DOHH2 (cell line): ENCODE measurements around the gene PRPF39.
"Not testable (repeated sequence)": the region's sequence is repeated elsewhere in the genome, so short reads cannot be mapped to it uniquely, and the experiment has no call there.

Experiments
- H3F3A ChIP-seq: fragments of 200-600 bp; sonication (generic), shearing (Covaris generic); 2 replicates; pipeline ENCODE4 v1.6.0; 2016; ENCODE audit warnings: antibody characterized with exemption, mild to moderate bottlenecking; ENCODE audit not compliant: control insufficient read depth, insufficient read depth
- H3K27ac ChIP-seq: fragments of 200-600 bp; sonication (generic); 2 replicates; pipeline ENCODE4 v1.5.1; 2014; ENCODE audit warnings: low read depth, mild to moderate bottlenecking, low read length, moderate library complexity
- H3K27me3 ChIP-seq: fragments of 200-600 bp; sonication (generic); 2 replicates; pipeline ENCODE4 v1.6.1; 2014; ENCODE audit warnings: mild to moderate bottlenecking, low read length, mixed read lengths; ENCODE audit not compliant: control insufficient read depth
- H3K36me3 ChIP-seq: fragments of 200-600 bp; sonication (generic); 2 replicates; pipeline ENCODE4 v1.6.1; 2014; ENCODE audit warnings: mild to moderate bottlenecking, low read length, moderate library complexity, mixed read lengths; ENCODE audit not compliant: control insufficient read depth
- H3K4me1 ChIP-seq: fragments of 200-600 bp; sonication (generic); 2 replicates; pipeline ENCODE4 v1.6.1; 2014; ENCODE audit warnings: mild to moderate bottlenecking, low read length, mixed read lengths; ENCODE audit not compliant: control insufficient read depth
- H3K4me2 ChIP-seq: fragments of 200-600 bp; sonication (generic); 2 replicates; pipeline ENCODE4 v1.6.0; 2014; ENCODE audit warnings: mild to moderate bottlenecking, low read length, moderate library complexity
- H3K4me3 ChIP-seq: fragments of 200-600 bp; sonication (generic); 2 replicates; pipeline ENCODE4 v1.5.1; 2014; ENCODE audit warnings: mild to moderate bottlenecking, low read length, mixed read lengths
- H3K79me2 ChIP-seq: fragments of 200-600 bp; sonication (generic); 2 replicates; pipeline ENCODE4 v1.6.1; 2014; ENCODE audit warnings: mild to moderate bottlenecking, low read length, mixed read lengths; ENCODE audit not compliant: control insufficient read depth
- H3K9me2 ChIP-seq: fragments of 200-600 bp; sonication (generic); replicated peaks from 2 replicates; pipeline ENCODE4 v1.6.1; 2014; ENCODE audit warnings: mild to moderate bottlenecking, low read length, mixed read lengths; ENCODE audit not compliant: control insufficient read depth
- H3K9me3 ChIP-seq: fragments of 200-600 bp; sonication (generic); 2 replicates; pipeline ENCODE4 v1.6.1; 2014; ENCODE audit warnings: antibody characterized with exemption, low read length, mixed read lengths; ENCODE audit not compliant: control insufficient read depth, insufficient read depth
- H4K20me1 ChIP-seq: fragments of 200-600 bp; sonication (generic); 2 replicates; pipeline ENCODE4 v1.6.0; 2014; ENCODE audit warnings: low read depth, mild to moderate bottlenecking, antibody characterized with exemption, low read length, moderate library complexity; ENCODE audit not compliant: control insufficient read depth, insufficient read depth
- EZH2phosphoT487 ChIP-seq: fragments of 200-600 bp; sonication (generic); IDR thresholded peaks from 2 replicates; pipeline ENCODE4 v1.6.1; 2017; ENCODE audit warnings: borderline replicate concordance, mild to moderate bottlenecking, antibody characterized with exemption, low read length, moderate library complexity, mixed read lengths
- TF ChIP-seq, protein P1 (sequence below): fragments of 200-600 bp; sonication (generic); IDR thresholded peaks from one replicate; pipeline ENCODE4 v1.5.1; 2014; ENCODE audit warnings: antibody characterized with exemption, mild to moderate bottlenecking, low read depth, low read length; ENCODE audit not compliant: poor library complexity, severe bottlenecking

The PRPF39 gene

DNA sequence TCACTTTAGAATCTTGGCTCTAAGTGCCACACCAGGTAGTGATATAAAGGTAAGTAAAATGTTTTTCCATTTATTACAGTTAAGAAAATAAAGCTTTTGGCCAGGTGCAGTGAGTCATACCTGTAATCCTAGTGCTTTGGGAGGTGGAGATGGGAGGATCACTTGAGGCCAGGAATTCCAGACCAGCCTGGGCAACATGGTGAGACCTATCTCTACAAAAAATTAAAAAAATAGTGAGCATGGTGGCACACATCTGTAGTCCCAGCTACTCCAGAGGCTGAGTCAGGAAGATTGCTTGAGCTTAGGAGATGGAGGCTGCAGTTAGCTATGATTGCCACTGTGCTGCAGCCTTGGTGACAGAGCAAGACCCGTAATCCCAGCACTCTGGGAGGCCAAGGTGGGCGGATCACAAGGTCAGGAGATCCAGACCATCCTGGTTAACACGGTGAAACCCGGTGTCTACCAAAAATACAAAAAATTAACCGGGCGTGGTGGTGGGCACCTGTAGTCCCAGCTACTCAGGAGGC lies 56.8 kb downstream of the PRPF39 start:
- TF ChIP-seq EZH2phosphoT487, result no peak
- TF ChIP-seq, protein P1, sequence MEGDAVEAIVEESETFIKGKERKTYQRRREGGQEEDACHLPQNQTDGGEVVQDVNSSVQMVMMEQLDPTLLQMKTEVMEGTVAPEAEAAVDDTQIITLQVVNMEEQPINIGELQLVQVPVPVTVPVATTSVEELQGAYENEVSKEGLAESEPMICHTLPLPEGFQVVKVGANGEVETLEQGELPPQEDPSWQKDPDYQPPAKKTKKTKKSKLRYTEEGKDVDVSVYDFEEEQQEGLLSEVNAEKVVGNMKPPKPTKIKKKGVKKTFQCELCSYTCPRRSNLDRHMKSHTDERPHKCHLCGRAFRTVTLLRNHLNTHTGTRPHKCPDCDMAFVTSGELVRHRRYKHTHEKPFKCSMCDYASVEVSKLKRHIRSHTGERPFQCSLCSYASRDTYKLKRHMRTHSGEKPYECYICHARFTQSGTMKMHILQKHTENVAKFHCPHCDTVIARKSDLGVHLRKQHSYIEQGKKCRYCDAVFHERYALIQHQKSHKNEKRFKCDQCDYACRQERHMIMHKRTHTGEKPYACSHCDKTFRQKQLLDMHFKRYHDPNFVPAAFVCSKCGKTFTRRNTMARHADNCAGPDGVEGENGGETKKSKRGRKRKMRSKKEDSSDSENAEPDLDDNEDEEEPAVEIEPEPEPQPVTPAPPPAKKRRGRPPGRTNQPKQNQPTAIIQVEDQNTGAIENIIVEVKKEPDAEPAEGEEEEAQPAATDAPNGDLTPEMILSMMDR, result no peak
- peaks cover 22% of the 10 kb centered on the region for H3K4me1 ChIP-seq
- H3F3A ChIP-seq, result no peaks in the 10 kb centered on the region
- H3K27ac ChIP-seq, result no peak overlapping the region
- peaks cover 33% of the 10 kb centered on the region for H3K36me3 ChIP-seq
- no peaks in the 10 kb centered on the region for H3K9me3 ChIP-seq
- H3K27me3 ChIP-seq, result no peaks in the 10 kb centered on the region
- peaks cover 3% of the 10 kb centered on the region; the same call in 1 of the 2 replicates for H4K20me1 ChIP-seq
- no peak overlapping the region for H3K4me2 ChIP-seq
- H3K4me3 ChIP-seq, result no peak overlapping the region
- H3K79me2 ChIP-seq, result peaks cover 88% of the 10 kb centered on the region
- no peaks in the 10 kb centered on the region for H3K9me2 ChIP-seq

DNA sequence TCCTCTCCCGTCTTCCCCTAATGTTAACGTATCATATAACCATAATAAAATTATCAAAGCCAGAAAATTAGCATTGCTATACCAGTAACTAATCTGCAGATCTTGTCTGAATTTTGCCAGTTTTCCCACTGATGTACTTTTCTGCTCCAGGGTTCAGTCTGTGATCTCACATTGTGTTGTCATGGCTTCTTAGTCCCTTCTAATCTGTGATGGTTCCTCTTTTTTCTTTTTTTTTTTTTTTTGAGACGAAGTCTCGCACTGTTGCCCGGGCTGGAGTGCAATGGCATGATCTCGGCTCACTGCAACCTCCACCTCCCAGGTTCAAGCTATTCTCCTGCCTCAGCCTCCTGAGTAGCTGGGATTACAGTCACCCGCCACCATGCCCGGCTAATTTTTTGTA lies 58.2 kb downstream of the PRPF39 start:
- H3K9me3 ChIP-seq, H3K27ac ChIP-seq, H4K20me1 ChIP-seq, H3K4me2 ChIP-seq, H3K9me2 ChIP-seq, H3K27me3 ChIP-seq, H3F3A ChIP-seq, H3K4me3 ChIP-seq: not testable (repeated sequence)
- Histone ChIP-seq H3K36me3 (peaks cover 28% of the 10 kb centered on the region), H3K4me1 (peaks cover 22% of the 10 kb centered on the region), H3K79me2 (peaks cover 79% of the 10 kb centered on the region)

DNA sequence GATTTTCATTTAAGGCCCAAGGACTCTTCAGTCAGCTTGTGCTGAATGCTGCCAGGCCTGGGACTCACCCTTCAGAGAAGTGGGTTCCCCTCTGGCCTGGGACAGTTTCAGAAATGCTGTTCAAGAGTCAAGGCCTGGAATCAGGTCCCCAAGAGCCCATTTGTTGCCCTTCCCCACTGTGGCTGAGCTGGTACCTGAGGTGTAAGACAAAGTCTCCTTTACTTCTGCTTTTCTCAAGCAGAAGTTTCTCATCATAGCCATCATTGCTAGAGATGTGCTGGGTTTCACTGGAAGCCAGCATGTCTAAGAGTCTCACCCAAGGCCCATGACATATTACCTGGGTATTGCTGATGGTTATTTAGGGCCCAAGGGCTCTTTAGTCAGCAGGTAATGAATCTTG lies 60.7 kb downstream of the PRPF39 start:
- H3K27ac ChIP-seq, result no peak overlapping the region

DNA sequence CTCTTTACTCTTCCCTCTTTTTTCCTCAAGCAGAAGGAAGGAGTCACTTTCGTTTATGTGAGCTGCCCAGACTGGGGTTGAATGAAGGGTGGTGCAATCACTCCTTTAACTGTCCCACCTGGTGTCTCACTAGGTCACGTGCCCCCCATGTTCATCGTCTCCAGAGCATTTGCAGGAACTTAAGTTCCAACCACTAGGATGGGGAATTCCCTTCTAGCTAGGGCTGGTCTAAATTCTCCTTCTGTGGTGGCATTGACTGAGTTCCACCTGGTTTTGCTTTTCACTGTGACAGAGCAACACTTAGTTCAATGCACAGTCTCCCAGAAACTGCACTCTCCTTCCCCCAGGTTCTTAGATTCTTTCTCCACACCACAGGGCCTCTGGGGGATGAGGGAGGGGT lies 61.3 kb downstream of the PRPF39 start:
- Histone ChIP-seq H3F3A (no peaks in the 10 kb centered on the region), H3K4me1 (0 out of 2 replicates have a peak, but pooled peaks cover 2% of the 10 kb centered on the region)

More for the DNA sequence above, 60.7 kb downstream of the PRPF39 start:
- Histone ChIP-seq H3K4me1 (0 out of 2 replicates have a peak, but pooled peaks cover 2% of the 10 kb centered on the region), H3F3A (no peaks in the 10 kb centered on the region), H3K9me3 (no peaks in the 10 kb centered on the region), H3K79me2 (peaks cover 61% of the 10 kb centered on the region), H3K4me2 (no peak overlapping the region), H3K27me3 (no peaks in the 10 kb centered on the region), H3K9me2 (no peaks in the 10 kb centered on the region), H3K36me3 (peaks cover 27% of the 10 kb centered on the region), H3K4me3 (no peak overlapping the region), H4K20me1 (no peaks in the 10 kb centered on the region)
- no peak for TF ChIP-seq EZH2phosphoT487
- TF ChIP-seq, protein P1, result no peak

More for the DNA sequence above, 61.3 kb downstream of the PRPF39 start:
- no peaks in the 10 kb centered on the region for H3K9me3 ChIP-seq
- no peaks in the 10 kb centered on the region for H4K20me1 ChIP-seq
- peaks cover 26% of the 10 kb centered on the region for H3K36me3 ChIP-seq
- H3K27me3 ChIP-seq, result no peaks in the 10 kb centered on the region
- no peak overlapping the region for H3K4me2 ChIP-seq
- TF ChIP-seq EZH2phosphoT487, result no peak
- no peak overlapping the region for H3K27ac ChIP-seq
- peaks cover 55% of the 10 kb centered on the region for H3K79me2 ChIP-seq
- no peak overlapping the region for H3K4me3 ChIP-seq
- H3K9me2 ChIP-seq, result no peaks in the 10 kb centered on the region
